H9 (cell line): Measurements from ENCODE around the gene CYBRD1. TPM values are rescaled to one million over a fixed set of nuclear protein-coding genes. Genes with fewer than 3 reads are reported as not detected.

Experiments used
- DNase-seq: peaks from one replicate; pipeline ENCODE4 v3.0.0-alpha.2; 2017
- H2AFZ ChIP-seq: one replicate; pipeline ENCODE4 v1.6.1; 2013; ENCODE audit warnings: mild to moderate bottlenecking, low read length, control low read depth, moderate library complexity
- H2AK5ac ChIP-seq: 2 replicates; pipeline ENCODE4 v1.6.1; 2013; ENCODE audit warnings: low read length, control low read depth, mixed read lengths; ENCODE audit not compliant: insufficient read length
- H2BK120ac ChIP-seq: one replicate; pipeline ENCODE4 v1.6.1; 2013; ENCODE audit warnings: low read depth, mild to moderate bottlenecking, low read length, control low read depth, inconsistent platforms; ENCODE audit not compliant: poor library complexity, severe bottlenecking
- H2BK12ac ChIP-seq: 2 replicates; pipeline ENCODE4 v1.6.1; 2013; ENCODE audit warnings: low read length, control low read depth, mixed read lengths, low read depth; ENCODE audit not compliant: insufficient read length
- H2BK15ac ChIP-seq: 2 replicates; pipeline ENCODE4 v1.6.1; 2013; ENCODE audit warnings: low read depth, low read length, control low read depth
- H2BK20ac ChIP-seq: one replicate; pipeline ENCODE4 v1.6.1; 2013; ENCODE audit warnings: low read depth, mild to moderate bottlenecking, low read length, control low read depth, inconsistent platforms; ENCODE audit not compliant: poor library complexity, severe bottlenecking
- H2BK5ac ChIP-seq: 2 replicates; pipeline ENCODE4 v1.6.1; 2013; ENCODE audit warnings: low read length, control low read depth, mixed read lengths; ENCODE audit not compliant: insufficient read length
- H3K14ac ChIP-seq: 2 replicates; pipeline ENCODE4 v1.6.1; 2013; ENCODE audit warnings: low read length, control low read depth; ENCODE audit not compliant: insufficient read depth
- H3K18ac ChIP-seq: 2 replicates; pipeline ENCODE4 v1.6.1; 2013; ENCODE audit warnings: low read depth, mild to moderate bottlenecking, mixed read lengths, low read length, control low read depth; ENCODE audit not compliant: insufficient read length
- H3K23ac ChIP-seq: 2 replicates; pipeline ENCODE4 v1.6.1; 2013; ENCODE audit warnings: low read length, control low read depth, mixed read lengths, low read depth; ENCODE audit not compliant: insufficient read length
- H3K23me2 ChIP-seq: 2 replicates; pipeline ENCODE4 v1.6.1; 2013; ENCODE audit warnings: low read depth, mild to moderate bottlenecking, mixed read lengths, low read length, control low read depth; ENCODE audit not compliant: insufficient read length, poor library complexity, severe bottlenecking
- H3K27ac ChIP-seq: 2 replicates; pipeline ENCODE4 v1.5.1; 2013; ENCODE audit warnings: low read length, control low read depth, mixed read lengths, low read depth; ENCODE audit not compliant: insufficient read length
- H3K27me3 ChIP-seq: 2 replicates; pipeline ENCODE4 v1.6.1; 2013; ENCODE audit warnings: low read length, control low read depth, inconsistent platforms; ENCODE audit not compliant: insufficient read depth
- H3K4ac ChIP-seq: 2 replicates; pipeline ENCODE4 v1.6.1; 2013; ENCODE audit warnings: low read depth, mild to moderate bottlenecking, control low read depth, inconsistent platforms, low read length, moderate library complexity
- H3K4me1 ChIP-seq: 2 replicates; pipeline ENCODE4 v1.6.1; 2013; ENCODE audit warnings: low read length, control low read depth, inconsistent platforms; ENCODE audit not compliant: insufficient read depth
- H3K4me2 ChIP-seq: 2 replicates; pipeline ENCODE4 v1.6.1; 2013; ENCODE audit warnings: low read length, control low read depth, mixed read lengths; ENCODE audit not compliant: insufficient read length, insufficient read depth
- H3K56ac ChIP-seq: 2 replicates; pipeline ENCODE4 v1.6.1; 2013; ENCODE audit warnings: low read depth, mild to moderate bottlenecking, mixed read lengths, low read length, control low read depth; ENCODE audit not compliant: insufficient read length
- H3K79me1 ChIP-seq: 2 replicates; pipeline ENCODE4 v1.6.1; 2013; ENCODE audit warnings: low read depth, mild to moderate bottlenecking, moderate library complexity, low read length, control low read depth, inconsistent platforms; ENCODE audit not compliant: insufficient read depth, poor library complexity, severe bottlenecking
- H3K79me2 ChIP-seq: 2 replicates; pipeline ENCODE4 v1.6.1; 2013; ENCODE audit warnings: low read length, control low read depth, inconsistent platforms; ENCODE audit not compliant: insufficient read depth
- H3K9ac ChIP-seq: 2 replicates; pipeline ENCODE4 v1.6.1; 2013; ENCODE audit warnings: low read length, control low read depth, mixed read lengths; ENCODE audit not compliant: insufficient read length; ENCODE audit errors: extremely low read depth
- H3K9me3 ChIP-seq: one replicate; pipeline ENCODE4 v1.6.1; 2013; ENCODE audit warnings: low read depth, low read length, inconsistent platforms; ENCODE audit not compliant: control insufficient read depth
- H3T11ph ChIP-seq: one replicate; pipeline ENCODE4 v1.6.1; 2013; ENCODE audit warnings: mild to moderate bottlenecking, low read length, control low read depth, inconsistent platforms
- H4K20me1 ChIP-seq: one replicate; pipeline ENCODE4 v1.6.1; 2013; ENCODE audit not compliant: control insufficient read depth, insufficient read length, insufficient read depth
- H4K5ac ChIP-seq: 2 replicates; pipeline ENCODE4 v1.6.1; 2013; ENCODE audit warnings: low read depth, mild to moderate bottlenecking, mixed read lengths, low read length, control low read depth; ENCODE audit not compliant: insufficient read length
- H4K8ac ChIP-seq: replicated peaks from 2 replicates; pipeline ENCODE4 v1.6.1; 2013; ENCODE audit warnings: low read length, control low read depth, mixed read lengths, low read depth; ENCODE audit not compliant: insufficient read length
- H4K91ac ChIP-seq: 2 replicates; pipeline ENCODE4 v1.6.1; 2013; ENCODE audit warnings: low read depth, mild to moderate bottlenecking, moderate library complexity, mixed read lengths, low read length, control low read depth; ENCODE audit not compliant: insufficient read length
- H3K27ac Mint-ChIP-seq, 3 experiments: 2 replicates in 2 of 3; 3 replicates in 1 of 3; pipeline ENCODE4 v1.8.0; 2020 to 2021; ENCODE audit warnings: mixed read lengths in 3 of 3, mild to moderate bottlenecking in 1 of 3, moderate library complexity in 1 of 3
- H3K27me3 Mint-ChIP-seq: 2 replicates; pipeline ENCODE4 v1.8.0; 2021; ENCODE audit warnings: low read depth, mild to moderate bottlenecking, moderate library complexity, mixed read lengths
- H3K36me3 Mint-ChIP-seq, 3 experiments: 2 replicates in 2 of 3; 3 replicates in 1 of 3; pipeline ENCODE4 v1.8.0; 2020 to 2021; ENCODE audit warnings: low read depth in 3 of 3, mixed read lengths in 3 of 3; ENCODE audit not compliant: insufficient read depth in 1 of 3
- H3K4me1 Mint-ChIP-seq, 2 experiments: 2 replicates each; pipeline ENCODE4 v1.8.0; 2020; ENCODE audit warnings: mixed read lengths in 2 of 2
- H3K4me3 Mint-ChIP-seq, 2 experiments: 2 replicates in 1 of 2; 3 replicates in 1 of 2; pipeline ENCODE4 v1.8.0; 2020 to 2021; ENCODE audit warnings: mild to moderate bottlenecking in 2 of 2, mixed read lengths in 2 of 2, moderate library complexity in 1 of 2
- H3K9me3 Mint-ChIP-seq, 2 experiments: 2 replicates in 1 of 2; 3 replicates in 1 of 2; pipeline ENCODE4 v1.8.0; 2020; ENCODE audit warnings: mild to moderate bottlenecking in 2 of 2, mixed read lengths in 2 of 2, moderate library complexity in 1 of 2
- CTCF ChIP-seq: fragments of 200-600 bp; sonication (generic); conservative IDR thresholded peaks from 3 replicates; pipeline ENCODE4 v1.8.0; 2021; ENCODE audit warnings: antibody characterized with exemption, mild to moderate bottlenecking
- WGBS: extraction: QIAGEN DNeasy Blood & Tissue Kit; methylation state at CpG from one replicate; pipeline ENCODE4 v1.1.7; 2013; ENCODE audit warnings: missing lambda C conversion rate, low lambda C conversion rate, mixed read lengths; ENCODE audit not compliant: insufficient read length; ENCODE audit errors: extremely low coverage; 5-methylcytosine and 5-hydroxymethylcytosine counted together
- total RNA-seq: library from RNA; stranded (reverse); gene quantifications from 2 replicates; pipeline ENCODE4 v1.2.1, GENCODE V29; 2021

The CYBRD1 gene
- total RNA-seq, 1 experiment from 2014 or later: 3.6 TPM

DNA sequence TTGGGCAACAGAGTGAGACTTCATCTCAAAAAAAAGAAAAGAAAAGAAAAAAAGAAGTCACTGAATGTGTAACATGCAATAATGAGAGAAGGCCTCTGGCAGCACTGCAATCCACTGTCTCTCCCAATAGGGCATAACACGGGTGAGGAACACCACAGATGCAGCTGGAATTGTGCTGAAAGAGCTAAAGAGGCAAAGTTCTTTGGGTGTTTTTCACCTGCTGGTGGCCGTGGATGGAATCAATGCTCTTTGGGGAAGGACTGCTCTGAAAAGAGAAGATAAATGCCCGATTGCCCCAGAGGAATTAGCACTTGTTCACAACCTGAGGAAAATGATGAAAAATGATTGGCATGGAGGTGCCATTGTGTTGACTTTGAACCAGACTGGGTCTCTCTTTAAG lies 31.0 kb upstream of the CYBRD1 start:
- Mint-ChIP-seq H3K36me3 (peaks cover 0 to 6% (median 0%) of the 10 kb centered on the region in 3 experiments; a peak in 2 of 7 replicates), H3K4me3 (no peak overlapping the region), H3K4me1 (peaks cover 20 to 22% of the 10 kb centered on the region in 2 experiments), H3K9me3 (peaks cover 0 to 3% of the 10 kb centered on the region in 2 experiments; a peak in 2 of 5 replicates), H3K27me3 (no peaks in the 10 kb centered on the region), H3K27ac (peak overlapping the region; percentile 81 to 85 (median 82); a peak in 5 of 7 replicates)
- no peaks in the 10 kb centered on the region for H3K79me1 ChIP-seq
- no peaks in the 10 kb centered on the region for H3K9me3 ChIP-seq
- no peak overlapping the region for H2BK5ac ChIP-seq
- H3K23me2 ChIP-seq: no peaks in the 10 kb centered on the region
- no peak overlapping the region for H4K91ac ChIP-seq
- no peak overlapping the region for H3K18ac ChIP-seq
- no peaks in the 10 kb centered on the region for H3K79me2 ChIP-seq
- no peak overlapping the region for H4K8ac ChIP-seq
- no peak overlapping the region for H2BK120ac ChIP-seq
- H3K27ac ChIP-seq: no peak overlapping the region
- no peaks in the 10 kb centered on the region for H3K27me3 ChIP-seq
- peaks cover 8% of the 10 kb centered on the region; the same call in 1 of the 2 replicates for H3K4me1 ChIP-seq
- no peak overlapping the region for H2AK5ac ChIP-seq
- no peak for DNase-seq
- no peak overlapping the region for H3K23ac ChIP-seq
- no peak for TF ChIP-seq CTCF
- no peak overlapping the region for H3K9ac ChIP-seq
- H2BK20ac ChIP-seq: no peak overlapping the region
- H2BK15ac ChIP-seq: no peak overlapping the region
- no peak overlapping the region for H3K4ac ChIP-seq
- no peak overlapping the region for H3K14ac ChIP-seq
- H3K4me2 ChIP-seq: no peak overlapping the region
- no peak overlapping the region for H2BK12ac ChIP-seq
- no peak overlapping the region for H4K5ac ChIP-seq
- H3K56ac ChIP-seq: no peak overlapping the region
- no CpG with 5 or more reads among the region's 3 CpGs for WGBS
- H3T11ph ChIP-seq: no peak overlapping the region
- H2AFZ ChIP-seq: no peak overlapping the region
- no peaks in the 10 kb centered on the region for H4K20me1 ChIP-seq
